Measurements from ENCODE around the gene FAM110A.
"Not testable (repeated sequence)": the region's sequence is repeated elsewhere in the genome, so short reads cannot be mapped to it uniquely, and the experiment has no call there.

Gene FAM110A

DNA sequence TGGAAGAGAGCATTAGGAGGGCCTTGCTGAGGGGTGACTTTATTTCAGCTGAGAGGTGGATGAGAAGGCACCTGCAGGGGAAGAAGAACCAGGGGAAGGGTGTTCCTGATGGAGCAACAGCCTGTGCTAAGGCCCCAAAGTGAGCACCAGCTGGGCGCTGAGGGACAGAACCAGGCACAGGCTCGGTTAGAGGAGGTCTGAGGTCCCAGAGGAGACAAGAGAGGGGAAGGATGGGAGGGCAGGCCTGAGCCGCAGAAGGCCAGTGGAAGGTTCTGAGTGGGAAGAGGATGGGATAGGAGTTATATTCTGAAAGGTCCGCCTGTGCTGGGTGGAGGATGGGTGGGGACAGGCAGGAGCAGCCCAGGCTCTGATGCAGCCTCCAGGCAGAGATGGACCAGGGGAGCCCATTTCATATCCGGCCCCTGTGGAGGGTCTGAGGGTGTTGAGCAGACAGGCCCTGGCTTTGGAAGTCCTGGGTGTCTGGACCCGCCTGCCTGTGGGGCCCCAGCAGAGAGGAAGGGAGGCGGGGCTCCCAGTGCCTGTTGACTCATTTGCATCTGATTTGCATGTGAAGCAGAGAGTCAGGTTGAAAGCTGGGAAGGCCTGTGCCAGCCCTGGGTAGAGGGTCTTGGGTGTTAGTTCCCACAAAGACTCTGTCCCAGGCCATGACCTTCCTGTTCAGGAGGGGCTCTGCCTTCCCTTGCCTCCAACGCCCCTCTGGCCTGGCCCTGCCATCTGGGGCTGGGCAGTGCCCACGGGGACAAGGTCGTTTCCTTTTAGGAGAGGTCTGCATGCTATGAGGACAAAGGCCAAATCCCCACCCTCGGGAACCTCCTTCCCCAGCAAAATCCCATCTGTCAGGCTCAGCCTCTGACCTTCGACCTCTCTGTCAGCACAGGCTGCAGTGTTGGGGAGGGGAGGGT lies 10.6 kb upstream of the FAM110A start:
- in situ Hi-C loops (cut with MboI; ENCODE audit: low sequenced_read_pairs), result loop anchor here (25.0 kb wide), 1 partner anchor 289 kb away; the partner anchor contains the start of gene PSMF1

DNA sequence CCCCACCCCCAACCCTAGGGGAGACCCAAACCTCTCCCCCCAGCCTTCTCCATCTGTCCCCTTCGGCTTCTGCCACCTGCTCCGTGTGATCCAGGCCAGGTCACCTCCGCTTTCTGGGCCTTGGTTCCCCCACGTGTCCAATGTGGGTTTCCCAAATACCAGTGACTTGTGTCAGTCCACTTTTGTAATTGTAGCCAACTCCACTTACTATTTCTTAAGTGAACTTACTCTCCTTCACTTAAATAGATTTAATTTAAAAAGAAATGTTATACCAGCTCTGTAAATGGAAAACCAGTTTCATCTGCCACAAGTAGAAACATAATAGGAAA lies 10.0 kb upstream of the FAM110A start:
- in situ Hi-C loops (cut with MboI; ENCODE audit: low sequenced_read_pairs), result loop anchor here (25.0 kb wide), 1 partner anchor 289 kb away; the partner anchor contains the start of gene PSMF1

DNA sequence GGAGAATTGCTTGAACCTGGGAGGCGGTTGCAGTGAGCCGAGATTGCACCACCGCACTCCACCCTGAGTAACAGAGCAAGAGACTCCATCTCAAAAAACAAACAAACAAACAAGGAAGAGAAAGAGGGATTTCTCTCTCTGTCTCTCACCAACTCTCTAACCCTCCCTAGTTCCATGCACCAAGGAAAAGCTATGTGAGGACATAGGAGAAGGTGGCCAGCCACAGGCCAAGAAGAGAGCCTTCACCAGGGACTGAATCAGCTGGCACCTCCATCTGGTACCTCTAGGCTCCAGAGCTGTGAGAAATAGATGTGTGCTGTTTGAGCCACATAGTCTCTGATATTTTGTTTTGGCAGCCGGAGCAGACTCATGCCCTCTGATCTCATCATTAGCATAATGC lies 9.0 kb upstream of the FAM110A start:
- in situ Hi-C loops (cut with MboI; ENCODE audit: low sequenced_read_pairs), result loop anchor here (25.0 kb wide), 1 partner anchor 288 kb away; the partner anchor contains the start of gene PSMF1

DNA sequence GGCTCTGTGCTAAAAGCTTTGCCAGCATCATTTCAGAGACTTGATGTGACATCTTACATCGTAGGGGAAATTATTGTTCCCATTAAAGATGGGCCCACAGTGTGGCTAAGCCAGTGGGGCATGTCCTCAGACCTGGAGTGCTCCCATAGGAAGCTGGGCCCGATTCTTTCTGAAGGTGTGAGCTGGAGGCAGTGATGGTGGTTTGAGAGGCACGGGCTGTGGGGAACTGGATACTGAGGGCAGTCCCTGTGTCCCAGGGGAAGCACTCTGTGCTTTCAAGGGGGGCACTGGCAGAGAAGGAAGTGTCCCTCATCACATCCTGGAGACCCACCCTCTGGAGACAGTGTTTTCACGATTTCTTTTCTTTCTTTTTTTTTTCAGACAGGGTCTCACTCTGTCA lies 8.6 kb upstream of the FAM110A start:
- in situ Hi-C loops (cut with MboI; ENCODE audit: low sequenced_read_pairs), result loop anchor here (25.0 kb wide), 1 partner anchor 287 kb away; the partner anchor contains the start of gene PSMF1

DNA sequence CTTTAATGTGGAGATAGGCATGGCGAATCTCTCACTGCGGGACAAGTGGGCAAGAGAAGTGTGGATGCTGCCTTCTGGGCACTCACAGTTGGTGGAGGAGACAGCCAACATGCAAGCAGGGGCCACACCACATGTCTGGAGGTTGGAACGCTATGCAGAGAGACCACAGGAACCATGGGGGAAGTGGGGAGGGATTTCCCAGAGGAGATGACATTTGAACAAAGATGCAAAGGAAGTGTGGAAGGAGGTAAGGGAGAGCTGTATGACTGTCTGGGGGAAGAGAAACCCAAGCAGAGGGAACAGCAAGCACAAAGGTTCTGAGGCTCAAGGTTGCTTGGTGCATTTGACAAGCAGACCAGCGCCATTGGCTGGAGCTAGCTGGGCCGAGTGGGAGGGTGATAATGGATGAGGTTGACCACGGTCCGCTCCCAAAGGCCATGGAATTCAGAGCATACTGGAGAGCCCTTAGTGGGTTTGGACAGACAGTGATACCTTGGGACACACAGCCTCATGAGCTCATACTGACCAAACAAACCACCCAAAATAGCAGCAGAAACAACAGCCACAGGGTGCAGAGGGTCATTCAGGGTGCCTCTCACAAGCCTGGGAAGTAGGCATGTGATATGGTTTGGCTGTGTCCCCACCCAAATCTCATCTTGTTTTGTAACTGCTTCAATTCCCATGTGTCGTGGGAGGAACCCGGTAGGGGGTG lies 7.6 kb upstream of the FAM110A start:
- in situ Hi-C loops (cut with MboI; ENCODE audit: low sequenced_read_pairs), result no loop called here

DNA sequence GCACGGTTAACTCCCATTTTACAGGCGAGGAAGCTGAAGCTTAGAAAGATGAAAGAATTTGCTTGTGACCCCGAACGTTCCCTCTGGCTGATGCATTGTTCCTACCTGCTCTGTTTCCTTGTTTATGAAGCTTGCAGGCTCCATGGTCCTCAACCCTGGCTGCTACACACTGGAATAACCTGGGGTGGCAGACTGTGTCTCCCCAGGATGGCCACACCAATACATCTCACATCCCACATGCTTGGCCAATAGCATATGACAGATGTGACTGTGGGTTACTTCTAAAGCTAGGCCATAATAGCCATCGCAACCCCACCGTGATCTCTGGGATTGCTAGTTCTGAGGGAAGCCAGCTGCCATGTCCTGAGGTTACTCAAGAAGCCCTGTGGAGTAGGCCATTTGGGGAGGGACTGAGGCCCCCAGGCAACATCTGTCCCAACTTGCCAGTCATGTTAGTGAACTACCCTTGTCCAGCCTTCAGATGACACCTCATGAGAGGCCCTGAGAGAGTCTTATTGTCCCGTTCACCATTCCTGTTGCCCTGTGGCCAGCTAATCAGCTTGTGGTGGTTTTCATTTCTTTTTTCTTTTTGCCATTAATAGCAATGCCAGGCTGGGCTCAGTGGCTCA lies 6.7 kb upstream of the FAM110A start:
- in situ Hi-C loops (cut with MboI; ENCODE audit: low sequenced_read_pairs), result no loop called here

DNA sequence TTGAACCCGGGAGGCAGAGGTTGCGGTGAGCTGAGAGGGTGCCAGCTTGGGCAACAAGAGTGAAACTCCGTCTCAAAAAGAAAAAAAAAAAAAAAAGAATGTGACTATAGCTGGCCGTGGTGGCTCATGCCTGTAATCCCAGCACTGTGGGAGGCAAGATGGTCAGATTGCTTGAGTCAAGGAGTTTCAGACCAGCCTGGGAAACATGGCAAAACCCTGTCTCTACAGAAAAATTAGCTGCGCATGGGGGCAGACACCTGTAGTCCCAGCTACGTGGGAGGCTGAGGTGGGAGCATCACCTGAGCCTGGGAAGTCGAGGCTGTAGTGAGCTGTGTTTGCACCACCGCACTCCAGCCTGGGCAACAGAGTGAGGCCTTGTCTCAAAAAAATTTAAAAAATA lies 5.5 kb upstream of the FAM110A start:
- in situ Hi-C loops (cut with MboI; ENCODE audit: low sequenced_read_pairs), result not testable (repeated sequence)

DNA sequence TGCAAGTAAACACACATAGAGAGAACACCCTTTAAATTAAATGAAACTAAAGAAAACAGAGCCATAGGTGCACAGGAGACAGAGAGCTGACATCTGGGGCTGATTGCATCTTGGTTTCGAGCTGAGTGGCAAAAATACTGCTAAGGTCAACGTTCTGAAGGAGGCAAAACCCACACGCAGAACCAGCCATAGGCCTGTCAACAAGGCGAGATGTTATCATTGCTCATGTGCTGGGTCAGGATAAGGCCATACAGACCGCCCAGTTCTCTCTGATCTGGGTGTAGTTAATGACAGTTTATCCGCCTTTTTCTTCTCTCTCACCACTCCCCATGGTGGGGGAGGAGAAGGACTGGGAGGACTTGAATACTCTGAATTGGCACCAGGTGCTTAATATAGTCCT lies 4.5 kb upstream of the FAM110A start:
- in situ Hi-C loops (cut with MboI; ENCODE audit: low sequenced_read_pairs), result no loop called here

DNA sequence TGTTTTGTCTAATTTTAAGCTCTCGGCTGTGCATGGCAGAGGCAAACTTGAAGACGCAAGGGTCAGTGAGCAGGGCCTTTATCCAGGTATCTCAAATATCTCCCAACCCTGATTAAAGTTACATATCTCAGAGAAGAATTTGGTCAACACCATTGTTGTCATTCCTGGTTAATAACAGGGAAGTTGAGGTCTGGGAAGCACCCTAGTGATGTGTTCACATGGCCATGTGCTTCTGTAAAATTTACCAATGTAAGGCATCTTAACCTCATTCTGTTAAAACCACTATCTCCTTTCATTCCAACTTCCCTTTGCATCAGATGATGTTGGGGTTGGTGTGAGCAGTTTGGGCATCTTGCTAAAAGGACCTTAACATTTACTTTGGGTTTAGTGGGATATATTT lies 4.0 kb upstream of the FAM110A start:
- in situ Hi-C loops (cut with MboI; ENCODE audit: low sequenced_read_pairs), result no loop called here

DNA sequence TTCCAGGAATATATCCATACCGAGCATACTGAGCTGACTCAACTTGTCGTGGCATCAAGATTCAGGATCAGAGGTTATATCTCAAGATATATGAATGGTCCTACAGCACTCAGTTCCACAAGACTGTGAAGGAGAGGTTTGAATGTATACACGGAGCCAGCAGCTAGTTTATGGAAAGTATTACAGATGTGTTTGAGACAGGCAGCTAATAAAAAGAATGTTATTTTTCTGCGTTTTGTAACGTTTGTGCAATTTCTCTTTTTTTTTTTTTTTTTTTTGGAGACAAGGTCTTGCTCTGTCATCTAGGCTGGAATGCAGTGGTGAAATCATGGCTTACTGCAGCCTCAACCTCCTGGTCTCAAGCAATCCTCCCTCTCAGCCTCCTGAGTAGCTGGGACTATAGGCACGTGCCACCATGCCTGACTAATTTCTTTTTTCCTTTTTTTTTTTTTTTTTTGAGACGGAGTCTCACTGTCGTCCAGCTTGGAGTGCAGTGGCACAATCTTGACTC lies 3.4 kb upstream of the FAM110A start:
- in situ Hi-C loops (cut with MboI; ENCODE audit: low sequenced_read_pairs), result no loop called here

DNA sequence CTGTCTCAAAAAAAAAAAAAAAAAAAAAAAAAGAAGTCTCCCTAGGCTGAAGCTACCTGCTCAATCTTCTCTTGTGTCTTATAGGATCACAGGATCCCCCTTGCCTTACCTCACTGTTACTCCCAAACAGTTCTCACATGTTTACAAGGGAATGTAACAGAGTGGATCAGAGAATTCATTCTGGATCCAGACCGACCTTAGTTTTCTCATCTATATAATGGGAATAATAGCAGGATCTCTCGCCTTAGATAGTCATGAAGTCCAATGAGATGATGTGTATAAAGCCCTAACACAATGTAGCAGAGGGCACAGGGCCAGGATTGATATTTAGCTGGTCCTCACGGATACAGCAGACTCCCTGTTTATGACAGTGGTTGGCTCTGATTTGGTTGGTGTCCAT lies 2.3 kb upstream of the FAM110A start:
- in situ Hi-C loops (cut with MboI; ENCODE audit: low sequenced_read_pairs), result no loop called here

DNA sequence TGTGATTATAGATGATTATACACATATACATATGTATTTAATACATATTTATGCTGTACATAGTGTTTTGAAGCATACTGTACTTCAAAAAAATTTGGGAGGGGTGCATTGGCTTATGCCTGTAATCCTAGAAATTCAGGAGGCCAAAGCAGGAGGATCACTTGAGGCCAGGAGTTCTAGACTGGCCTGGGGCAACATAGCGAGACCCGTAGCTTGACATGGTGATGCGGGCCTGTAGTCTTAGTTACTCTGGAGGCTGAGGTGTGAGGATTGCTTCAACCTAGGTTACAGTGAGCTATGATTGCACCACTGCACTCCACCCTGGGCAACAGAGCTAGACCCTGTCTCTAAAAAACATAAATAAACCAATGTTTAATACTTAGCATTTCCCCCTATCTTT lies 1.6 kb upstream of the FAM110A start:
- in situ Hi-C loops (cut with MboI; ENCODE audit: low sequenced_read_pairs), result no loop called here

DNA sequence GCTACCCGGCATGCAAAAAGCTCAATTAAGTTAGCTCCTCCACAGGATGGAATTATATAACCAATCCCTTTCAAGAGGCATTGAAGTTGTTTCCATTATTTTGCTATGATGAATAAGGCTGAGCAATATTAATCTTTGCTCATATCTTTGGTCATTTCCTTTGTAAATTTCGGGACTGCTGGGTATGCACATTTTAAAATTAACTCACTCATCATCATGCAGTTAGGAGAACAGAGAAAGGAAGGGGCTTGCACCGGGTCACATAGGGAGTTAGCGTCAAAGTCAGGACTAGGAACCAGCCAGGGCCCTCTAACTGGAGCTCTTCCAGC lies 430 bp upstream of the FAM110A start:
- in situ Hi-C loops (cut with MboI; ENCODE audit: low sequenced_read_pairs), result no loop called here

DNA sequence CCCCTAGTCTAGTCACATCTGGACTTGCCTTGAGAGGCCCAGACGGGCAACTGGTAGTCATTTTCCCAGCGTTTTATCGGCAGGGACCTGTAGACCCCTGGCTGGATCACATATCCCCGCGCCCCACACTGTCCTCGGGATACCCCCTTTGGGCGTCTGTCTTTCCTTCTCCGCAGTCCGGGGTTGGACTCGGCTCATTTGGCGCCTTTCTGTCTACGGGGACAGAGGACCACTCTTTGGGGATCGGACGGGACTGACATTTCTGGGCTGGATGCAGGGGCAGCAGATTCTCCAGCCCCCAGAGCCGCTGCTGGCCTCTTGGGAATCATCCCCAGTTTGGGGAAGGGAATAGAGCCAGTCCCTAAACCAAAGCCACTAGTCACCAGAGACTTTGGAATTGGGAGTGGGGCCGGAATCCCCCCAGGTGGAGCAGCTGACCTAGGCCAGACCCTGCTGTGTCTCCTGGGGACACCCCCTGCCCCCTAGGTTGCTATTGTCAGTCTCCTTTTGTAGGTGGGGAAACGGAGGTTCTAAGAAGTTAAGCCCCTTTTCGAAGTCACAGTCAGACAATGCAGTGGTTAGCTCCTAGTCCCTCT lies 734 bp downstream of the FAM110A start:
- in situ Hi-C loops (cut with MboI; ENCODE audit: low sequenced_read_pairs), result no loop called here

DNA sequence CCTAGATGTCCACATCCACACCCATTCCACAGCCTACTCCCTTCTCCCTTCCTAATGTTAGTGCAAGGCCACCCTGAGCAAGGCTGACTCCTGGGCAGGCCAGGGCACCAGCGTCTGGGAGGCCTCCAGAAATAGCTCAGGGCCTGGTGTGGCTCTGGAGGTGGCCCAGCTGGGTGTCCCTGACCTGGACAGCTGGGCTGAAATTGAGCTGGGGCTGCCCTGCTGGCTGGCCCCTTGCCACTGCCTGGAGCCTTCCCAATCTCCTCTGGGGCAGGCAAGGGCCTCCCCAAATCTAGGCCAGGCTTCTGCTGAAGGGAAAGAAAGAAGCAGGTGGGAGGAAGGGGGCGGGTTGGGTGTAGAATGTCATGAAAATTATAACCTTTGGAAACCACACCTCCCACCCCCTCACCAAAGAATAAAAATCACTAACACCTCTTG lies 2.1 kb downstream of the FAM110A start:
- in situ Hi-C loops (cut with MboI; ENCODE audit: low sequenced_read_pairs), result no loop called here

DNA sequence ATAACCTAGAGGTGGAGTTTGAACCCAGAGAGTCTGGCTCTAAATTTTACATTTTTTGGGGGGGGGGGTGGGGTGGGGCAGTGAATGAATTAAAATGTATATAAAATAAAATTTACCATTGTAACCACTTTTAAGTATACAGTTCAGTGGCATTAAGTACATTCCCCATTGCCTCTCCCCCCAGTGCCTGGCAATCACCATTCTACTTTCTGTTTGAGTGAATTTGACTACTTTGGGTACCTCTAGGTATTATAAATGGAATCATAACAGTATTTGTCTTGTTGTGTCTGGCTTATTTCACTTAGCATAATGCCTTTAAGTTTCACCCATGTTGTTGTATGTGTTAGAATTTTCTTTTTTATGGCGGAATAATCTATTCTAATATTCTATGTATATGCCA lies 2.7 kb downstream of the FAM110A start:
- in situ Hi-C loops (cut with MboI; ENCODE audit: low sequenced_read_pairs), result no loop called here

DNA sequence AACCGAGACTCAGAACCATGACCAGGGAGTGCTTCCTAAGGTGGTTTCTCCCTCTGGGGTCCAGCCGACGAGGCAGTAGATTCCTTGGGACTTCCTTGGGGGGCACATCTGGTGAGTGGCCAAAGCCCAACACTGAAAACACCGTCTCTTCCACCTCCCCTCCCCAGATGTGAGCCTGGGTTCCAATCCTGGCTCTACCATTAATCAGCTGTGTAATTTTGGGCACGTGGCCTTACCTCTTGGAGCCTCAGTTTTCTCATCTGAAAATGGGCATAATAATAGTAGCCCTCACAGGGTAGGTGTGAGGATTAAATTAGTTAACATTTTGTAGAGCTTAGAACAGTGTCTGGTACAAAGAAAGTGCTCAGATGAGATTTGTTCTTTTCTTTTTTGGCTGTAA lies 5.5 kb downstream of the FAM110A start:
- in situ Hi-C loops (cut with MboI; ENCODE audit: low sequenced_read_pairs), result no loop called here

DNA sequence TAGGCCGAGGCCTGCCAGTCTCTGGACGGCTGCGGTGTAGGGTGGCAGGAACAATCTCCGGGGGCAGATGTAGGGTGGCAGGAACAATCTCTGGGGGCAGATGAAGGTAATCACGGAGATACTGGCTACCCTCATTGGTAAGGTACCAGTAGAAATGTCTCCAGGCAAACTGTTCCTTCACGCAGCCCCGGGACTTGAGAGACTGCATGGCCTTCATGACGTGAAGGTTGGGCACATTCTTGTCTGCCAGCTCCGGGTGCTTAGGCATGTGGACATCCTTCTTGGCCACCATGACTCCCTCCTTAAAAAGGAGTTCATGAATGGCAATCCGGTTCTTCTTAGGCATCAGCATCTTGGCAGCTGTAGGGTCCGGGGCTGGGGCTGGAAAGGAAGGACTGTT lies 6.1 kb downstream of the FAM110A start:
- in situ Hi-C loops (cut with MboI; ENCODE audit: low sequenced_read_pairs), result no loop called here

DNA sequence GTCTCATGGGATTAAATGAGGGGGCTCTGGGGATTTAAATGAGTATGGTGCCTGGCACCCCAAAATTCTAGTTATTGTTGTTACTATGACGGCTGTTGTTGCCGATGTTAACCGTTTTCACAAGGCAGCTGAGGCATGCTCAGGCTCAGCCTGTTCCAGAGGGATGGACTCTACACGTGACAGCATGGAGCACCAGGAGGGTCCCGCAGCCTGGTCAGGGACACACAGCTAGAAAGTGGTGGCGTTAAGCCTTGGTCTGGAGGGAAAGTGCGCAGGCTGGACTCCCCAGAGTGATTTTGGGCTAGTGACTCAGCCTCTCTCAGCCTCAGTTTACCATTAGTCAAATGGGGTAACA lies 7.0 kb downstream of the FAM110A start:
- in situ Hi-C loops (cut with MboI; ENCODE audit: low sequenced_read_pairs), result no loop called here

DNA sequence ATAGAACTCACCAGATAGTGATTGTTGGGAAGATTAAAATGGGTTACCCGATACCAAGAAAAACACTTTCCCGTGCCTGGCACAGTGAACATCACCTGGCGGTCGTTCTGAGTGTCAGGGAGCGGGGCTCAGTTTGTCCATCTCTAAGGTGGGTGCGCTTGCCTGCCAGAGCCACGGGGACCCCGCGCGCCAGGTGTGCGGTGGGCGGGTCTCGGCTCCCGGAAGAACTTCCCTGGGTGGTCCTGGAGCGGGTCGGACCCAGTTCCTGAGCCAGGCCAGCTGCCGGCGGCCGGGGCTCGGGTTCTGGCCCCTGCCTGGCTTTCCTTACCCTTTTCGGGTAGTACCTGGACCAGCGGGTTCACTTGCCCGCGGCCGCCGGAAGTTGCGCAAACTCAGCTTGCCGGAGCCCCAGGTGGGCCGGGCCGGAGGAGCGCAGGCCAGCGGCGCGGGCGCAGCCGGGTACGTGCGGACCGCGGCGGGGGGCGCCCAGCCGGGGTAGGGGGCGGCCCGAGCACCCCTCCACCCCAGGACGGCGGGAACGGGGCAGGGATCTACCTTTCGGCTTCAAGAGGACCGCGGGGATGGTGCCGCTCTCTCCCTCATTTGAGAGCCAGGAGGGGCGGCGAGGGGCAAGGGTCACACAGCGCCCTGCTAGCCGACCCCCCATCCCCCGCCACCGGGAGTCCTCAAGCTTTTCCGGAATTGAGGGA lies 7.5 kb downstream of the FAM110A start:
- in situ Hi-C loops (cut with MboI; ENCODE audit: low sequenced_read_pairs), result no loop called here
